GM12878 (cell line): ENCODE results near the gene CDC14B.

Source experiments
- BCL3 ChIP-seq: IDR thresholded peaks from 2 replicates; pipeline ENCODE4 v1.6.1; 2011; ENCODE audit warnings: borderline replicate concordance, low read depth, mild to moderate bottlenecking, moderate library complexity, low read length; ENCODE audit not compliant: insufficient read depth, poor library complexity, severe bottlenecking
- CTCF ChIP-seq, 3 experiments: IDR thresholded peaks in 2 of 3; conservative IDR thresholded peaks in 1 of 3; 2 replicates each; pipeline ENCODE4 v1.5.1; 2011; ENCODE audit warnings: low read depth in 3 of 3, low read length in 3 of 3, mild to moderate bottlenecking in 3 of 3, control low read depth in 2 of 3, moderate library complexity in 2 of 3, inconsistent platforms in 1 of 3, mixed read lengths in 1 of 3; ENCODE audit not compliant: control insufficient read depth in 2 of 3, insufficient read depth in 1 of 3; ENCODE audit errors: extremely low read depth in 1 of 3
- EP300 ChIP-seq, 2 experiments: fragments of 150-350 bp in 1 of 2; IDR thresholded peaks; 2 replicates each; pipeline ENCODE4 v1.6.1; 2011 to 2012; ENCODE audit warnings: low read depth in 2 of 2, low read length in 2 of 2, borderline replicate concordance in 1 of 2, improper control_type of control experiment in 1 of 2, inconsistent platforms in 1 of 2; ENCODE audit not compliant: control insufficient read depth in 1 of 2
- FOS ChIP-seq: IDR thresholded peaks from 3 replicates; pipeline ENCODE4 v1.6.1; 2011; ENCODE audit warnings: borderline replicate concordance; ENCODE audit not compliant: insufficient read length; ENCODE audit errors: extremely low read depth
- MAX ChIP-seq: IDR thresholded peaks from 2 replicates; pipeline ENCODE4 v1.6.1; 2012; ENCODE audit warnings: low read depth, low read length, improper control_type of control experiment
- MXI1 ChIP-seq: fragments of 150-350 bp; IDR thresholded peaks from 2 replicates; pipeline ENCODE4 v1.6.1; 2011; ENCODE audit warnings: low read depth, mild to moderate bottlenecking, inconsistent platforms, low read length, improper control_type of control experiment
- MYC ChIP-seq: IDR thresholded peaks from 2 replicates; pipeline ENCODE4 v1.6.1; 2011; ENCODE audit warnings: mild to moderate bottlenecking, low read length, moderate library complexity, inconsistent platforms; ENCODE audit not compliant: insufficient read depth, insufficient replicate concordance, insufficient read length, severe bottlenecking
- POLR2A ChIP-seq: IDR thresholded peaks from 2 replicates; pipeline ENCODE4 v1.6.1; 2011; ENCODE audit warnings: low read depth, mild to moderate bottlenecking, low read length
- SREBF2 ChIP-seq: IDR thresholded peaks from 2 replicates; pipeline ENCODE4 v1.6.1; 2012; ENCODE audit warnings: mild to moderate bottlenecking, low read length

- TF ChIP-seq POLR2A = no peak
- no peak for TF ChIP-seq MAX
- TF ChIP-seq SREBF2 = no peak
- TF ChIP-seq FOS = no peak
- no peak for TF ChIP-seq MXI1
- TF ChIP-seq CTCF (IDR thresholded peaks at IDR 0.05 in 2 of 3, conservative IDR thresholded peaks at IDR 0.05 in 1 of 3; ENCODE audit: control insufficient read depth in 2 of 3, extremely low read depth in 1 of 3, insufficient read depth in 1 of 3, low read depth in 3 of 3, low read length in 3 of 3) = no peak
- TF ChIP-seq BCL3 = no peak
- no peak for TF ChIP-seq MYC
- no peak for TF ChIP-seq EP300 (IDR thresholded peaks at IDR 0.05; ENCODE audit: borderline replicate concordance in 1 of 2, control insufficient read depth in 1 of 2, low read depth in 2 of 2, low read length in 2 of 2)
Observed at GRCh38 chr9:96514108-96514799, 105.4 kb downstream of the CDC14B start.
